Choroid plexus epithelial cell (primary cell): ENCODE results near the gene STIM2.

Source experiments
- DNase-seq: peaks from one replicate; pipeline ENCODE4 v3.0.0-alpha.2; 2010; ENCODE audit warnings: low read depth
- H3K4me3 ChIP-seq: 2 replicates; pipeline ENCODE4 v1.5.1; 2011; ENCODE audit warnings: low read depth, mild to moderate bottlenecking, control low read depth, low read length, moderate library complexity
- TF ChIP-seq, protein P1 (sequence below): conservative IDR thresholded peaks from 2 replicates; pipeline ENCODE4 v1.5.1; 2011; ENCODE audit warnings: low read depth, mild to moderate bottlenecking, control low read depth, inconsistent platforms, low read length, moderate library complexity

The STIM2 gene

GRCh38 chr4:26860922-26861433 is 337 bp downstream of the STIM2 start:
- TF ChIP-seq, protein P1, sequence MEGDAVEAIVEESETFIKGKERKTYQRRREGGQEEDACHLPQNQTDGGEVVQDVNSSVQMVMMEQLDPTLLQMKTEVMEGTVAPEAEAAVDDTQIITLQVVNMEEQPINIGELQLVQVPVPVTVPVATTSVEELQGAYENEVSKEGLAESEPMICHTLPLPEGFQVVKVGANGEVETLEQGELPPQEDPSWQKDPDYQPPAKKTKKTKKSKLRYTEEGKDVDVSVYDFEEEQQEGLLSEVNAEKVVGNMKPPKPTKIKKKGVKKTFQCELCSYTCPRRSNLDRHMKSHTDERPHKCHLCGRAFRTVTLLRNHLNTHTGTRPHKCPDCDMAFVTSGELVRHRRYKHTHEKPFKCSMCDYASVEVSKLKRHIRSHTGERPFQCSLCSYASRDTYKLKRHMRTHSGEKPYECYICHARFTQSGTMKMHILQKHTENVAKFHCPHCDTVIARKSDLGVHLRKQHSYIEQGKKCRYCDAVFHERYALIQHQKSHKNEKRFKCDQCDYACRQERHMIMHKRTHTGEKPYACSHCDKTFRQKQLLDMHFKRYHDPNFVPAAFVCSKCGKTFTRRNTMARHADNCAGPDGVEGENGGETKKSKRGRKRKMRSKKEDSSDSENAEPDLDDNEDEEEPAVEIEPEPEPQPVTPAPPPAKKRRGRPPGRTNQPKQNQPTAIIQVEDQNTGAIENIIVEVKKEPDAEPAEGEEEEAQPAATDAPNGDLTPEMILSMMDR, result no peak
- peak overlapping the region; percentile 77 for H3K4me3 ChIP-seq
- peak; percentile 63 for DNase-seq

- peak; percentile 71 for DNase-seq
- peak overlapping the region; percentile 77 for H3K4me3 ChIP-seq
- TF ChIP-seq, protein P1, result no peak
Measured at GRCh38 chr4:26861434-26862186, 969 bp downstream of the STIM2 start.

- DNase-seq, result no peak
- peak overlapping the region; percentile 77 for H3K4me3 ChIP-seq
- TF ChIP-seq, protein P1, result no peak
Measured at GRCh38 chr4:26862381-26862915, 1.8 kb downstream of the STIM2 start.

- TF ChIP-seq, protein P1, result no peak
- no peak for DNase-seq
- H3K4me3 ChIP-seq, result no peak overlapping the region
Measured at GRCh38 chr4:26863512-26863911, 2.9 kb downstream of the STIM2 start.

GRCh38 chr4:26864899-26865298 is 4.3 kb downstream of the STIM2 start:
- H3K4me3 ChIP-seq, result no peak overlapping the region
- DNase-seq, result no peak
- TF ChIP-seq, protein P1, result no peak

DNA sequence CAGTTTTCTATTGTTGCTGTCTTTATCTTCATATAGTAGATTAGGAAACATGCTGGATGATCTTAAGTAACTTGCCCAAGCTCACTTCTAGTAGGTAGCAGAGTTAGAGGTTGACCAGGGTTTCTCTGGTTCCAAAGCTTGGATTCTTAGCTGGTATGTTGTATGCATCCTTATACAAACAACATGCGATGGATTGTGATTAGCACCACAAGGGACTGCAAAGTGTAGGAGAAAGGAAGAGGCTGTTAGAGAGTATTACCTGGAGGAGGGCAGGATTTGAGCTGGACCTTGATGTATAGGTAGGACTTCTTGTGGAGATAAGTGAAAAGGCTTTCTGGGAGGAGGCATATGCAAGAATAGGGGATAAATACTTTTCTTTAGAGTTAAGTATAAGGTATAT is 5.6 kb downstream of the STIM2 start:
- H3K4me3 ChIP-seq, result no peak overlapping the region
- TF ChIP-seq, protein P1, result no peak
- DNase-seq, result no peak
